Measurements from ENCODE around the gene SART1.

DNA sequence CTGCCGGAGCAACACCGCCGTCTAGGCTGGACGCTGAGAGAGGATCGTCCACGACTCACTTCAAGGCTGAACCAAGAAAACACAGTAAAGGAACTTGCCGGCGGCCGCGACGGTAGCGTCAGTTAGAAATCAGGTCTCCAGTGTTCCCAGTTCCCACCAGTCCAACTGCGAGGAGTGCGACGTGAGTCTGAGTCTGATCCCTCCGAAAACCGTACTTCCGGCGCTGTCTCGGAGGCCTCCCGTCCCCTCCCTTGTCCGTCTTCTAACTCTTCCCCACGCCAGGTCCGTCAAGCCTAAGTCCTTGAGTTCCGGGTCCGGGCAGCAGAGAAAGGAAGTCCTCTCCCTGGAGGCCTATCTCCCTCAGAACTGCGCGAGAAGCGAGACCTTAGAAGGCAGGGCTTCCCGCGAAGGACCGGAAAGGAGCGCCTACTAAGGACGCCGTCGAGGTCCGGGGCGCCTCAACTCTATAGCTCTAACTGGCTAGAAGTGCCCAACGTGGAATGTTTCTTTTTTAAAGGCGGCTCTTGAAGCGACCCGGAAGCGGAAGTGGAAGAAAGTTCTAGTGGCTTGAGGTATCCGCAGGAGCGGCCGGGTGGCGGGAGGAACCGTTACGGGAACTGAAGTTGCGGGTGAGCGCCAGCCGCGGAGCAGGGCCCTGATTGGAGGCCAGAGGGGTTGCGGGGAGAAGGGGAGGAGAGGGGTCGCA is 40.6 kb downstream of the SART1 start, which contains the start of the genes BANF1 and EIF1AD:
- TF ChIP-seq CHD2 (IDR thresholded peaks at IDR 0.05; ENCODE audit: borderline replicate concordance, low read depth, low read length) (peak; percentile 93), EP300 (IDR thresholded peaks at IDR 0.05; ENCODE audit: borderline replicate concordance in 1 of 2, control insufficient read depth in 1 of 2, low read depth in 2 of 2, low read length in 2 of 2) (no peak; a peak in 1 of 4 replicates), JUNB (IDR thresholded peaks at IDR 0.05) (peak; percentile 20; the same call in 1 of the 2 replicates), FOXM1 (IDR thresholded peaks at IDR 0.05; ENCODE audit: low read depth, low read length) (peak; percentile 72; the same call in 1 of the 2 replicates), POLR2A (IDR thresholded peaks at IDR 0.05; ENCODE audit: low read depth, low read length) (peak; percentile 96)

Measured in GM12878 (cell line).